GM04504 (cell line): ENCODE results near the gene NBR1.
"Not testable (repeated sequence)": the region's sequence is repeated elsewhere in the genome, so short reads cannot be mapped to it uniquely, and the experiment has no call there.

Source experiments
- DNase-seq: peaks from one replicate; pipeline ENCODE4 v3.0.0-alpha.2; 2012; ENCODE audit warnings: low read depth

The NBR1 gene

DNA sequence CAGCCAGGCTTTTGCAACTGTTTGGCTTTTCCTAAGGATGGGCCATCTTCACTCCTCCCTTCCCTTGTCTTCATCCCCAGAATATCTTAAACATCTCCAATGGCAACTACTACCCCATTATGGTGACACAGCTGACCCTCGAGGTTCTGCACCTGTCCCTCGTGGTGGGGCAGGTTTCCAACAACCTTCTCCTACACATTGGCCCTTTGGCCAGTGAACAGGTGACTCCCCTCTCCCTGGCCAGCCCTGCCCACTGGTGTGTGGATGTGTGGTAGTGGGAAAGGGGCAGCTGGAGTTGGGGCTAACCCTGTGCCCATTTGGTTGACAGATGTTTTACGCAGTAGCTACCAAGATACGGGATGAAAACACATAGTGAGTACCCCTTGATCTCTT, 45.4 kb downstream of the NBR1 start:
- no peak for DNase-seq

DNA sequence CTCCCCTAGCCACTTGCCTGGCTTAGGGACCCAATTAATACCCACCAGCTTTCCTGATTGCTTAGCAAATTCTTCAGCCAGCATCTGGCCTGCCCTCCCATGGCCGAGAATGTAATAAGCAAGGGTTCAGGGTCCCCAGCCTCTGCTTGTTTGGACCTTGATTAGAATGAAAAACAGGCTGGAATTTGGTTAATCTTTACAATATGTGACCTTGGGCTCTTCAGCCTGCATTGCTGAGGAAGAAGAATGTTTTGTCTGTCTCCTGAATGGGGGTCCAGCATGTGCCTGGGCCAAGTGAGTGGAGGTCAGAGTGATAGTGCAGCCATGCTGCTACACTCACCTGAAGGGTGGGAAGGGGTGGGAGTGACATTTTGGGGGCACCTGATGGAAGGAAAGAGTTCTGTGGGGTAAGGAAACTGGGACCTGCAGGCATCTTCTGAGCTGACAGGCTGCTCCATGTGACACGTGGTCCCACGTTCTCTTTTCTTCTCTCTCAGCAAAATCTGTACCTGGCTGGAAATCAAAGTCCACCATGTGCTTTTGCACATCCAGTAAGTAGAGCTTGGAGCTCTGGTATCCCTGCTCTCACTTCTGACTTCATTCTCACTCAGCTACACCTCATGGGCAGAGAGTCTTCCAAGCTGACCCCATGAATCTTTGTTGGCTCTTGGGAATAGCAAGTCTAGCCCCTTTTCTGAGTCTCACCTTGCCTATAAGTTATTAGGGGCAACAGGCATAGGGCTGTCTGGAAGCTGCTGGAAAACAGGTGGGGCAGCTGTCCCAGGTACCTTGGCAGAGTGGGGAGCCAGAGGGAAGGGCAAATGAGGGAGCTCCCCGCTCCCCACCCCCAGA, 46.0 kb downstream of the NBR1 start:
- no peak for DNase-seq

DNA sequence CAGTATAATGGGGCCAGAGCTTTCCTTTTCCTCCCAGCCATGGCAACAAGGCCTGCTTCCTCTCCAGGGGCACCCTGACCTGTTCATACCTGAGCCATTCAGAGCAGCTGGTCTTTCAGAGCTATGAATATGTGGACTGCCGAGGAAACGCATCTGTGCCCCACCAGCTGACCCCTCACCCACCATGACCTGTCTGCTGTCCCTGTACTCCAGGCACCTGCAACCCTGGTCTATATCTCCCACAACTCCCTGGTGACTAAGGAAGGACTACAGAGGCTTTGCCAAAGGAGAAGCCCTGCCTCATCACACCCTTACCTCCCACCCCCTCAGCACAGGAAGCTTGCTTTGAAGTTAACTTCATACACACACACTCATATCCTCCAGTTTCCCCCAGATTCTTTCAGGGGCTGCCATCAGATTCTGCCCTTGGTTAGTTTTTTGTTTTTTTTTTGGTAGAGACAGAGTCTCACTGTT, 46.6 kb downstream of the NBR1 start:
- no peak for DNase-seq

DNA sequence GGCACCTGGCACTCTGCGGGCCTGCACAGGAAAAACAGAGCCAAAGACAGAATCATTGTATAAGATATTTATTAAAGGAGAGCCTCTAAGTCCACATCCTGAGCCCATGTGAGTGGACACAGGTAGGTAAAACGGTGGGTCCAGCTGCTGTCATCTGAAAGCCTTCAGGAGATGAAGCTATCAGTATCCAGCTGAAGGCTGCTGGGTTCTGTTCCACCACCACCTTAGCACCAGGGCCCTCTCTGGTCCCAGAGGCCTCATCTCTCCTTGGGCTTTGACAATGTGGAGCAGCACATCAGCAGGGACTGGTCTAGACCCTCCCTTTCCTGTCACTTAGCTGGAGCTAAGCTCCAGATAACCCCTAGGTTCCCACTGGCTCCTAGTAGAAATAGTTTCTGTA, 48.0 kb downstream of the NBR1 start:
- no peak for DNase-seq

DNA sequence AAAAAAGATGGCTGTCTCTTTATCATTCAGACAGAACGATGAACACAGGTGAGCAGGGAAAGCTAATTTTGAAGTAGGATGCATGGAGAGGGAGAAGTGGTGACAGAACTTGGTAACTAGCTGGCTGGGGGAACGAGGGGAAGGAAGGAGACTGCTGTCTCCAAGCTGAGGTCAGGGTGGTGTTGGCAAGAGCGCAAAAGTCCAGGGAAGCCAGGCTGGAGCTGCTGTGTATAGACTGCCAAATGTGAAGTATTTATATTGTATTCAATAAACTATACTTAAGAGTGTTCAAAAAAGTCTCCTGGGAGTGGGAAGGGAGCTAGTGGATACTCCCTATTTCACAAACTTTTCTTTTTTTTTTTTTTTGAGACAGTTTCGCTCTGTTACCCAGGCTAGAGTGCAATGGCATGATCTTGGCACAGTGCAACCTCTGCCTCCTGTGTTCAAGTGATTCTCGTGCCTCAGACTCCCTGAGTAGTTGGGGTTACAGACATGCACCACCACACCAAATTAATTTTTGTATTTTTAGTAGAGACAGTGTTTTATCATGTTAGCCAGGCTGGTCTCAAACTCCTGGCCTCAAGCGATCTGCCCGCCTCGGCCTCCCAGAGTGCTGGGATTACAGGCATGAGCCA, 48.8 kb downstream of the NBR1 start:
- DNase-seq: no peak

DNA sequence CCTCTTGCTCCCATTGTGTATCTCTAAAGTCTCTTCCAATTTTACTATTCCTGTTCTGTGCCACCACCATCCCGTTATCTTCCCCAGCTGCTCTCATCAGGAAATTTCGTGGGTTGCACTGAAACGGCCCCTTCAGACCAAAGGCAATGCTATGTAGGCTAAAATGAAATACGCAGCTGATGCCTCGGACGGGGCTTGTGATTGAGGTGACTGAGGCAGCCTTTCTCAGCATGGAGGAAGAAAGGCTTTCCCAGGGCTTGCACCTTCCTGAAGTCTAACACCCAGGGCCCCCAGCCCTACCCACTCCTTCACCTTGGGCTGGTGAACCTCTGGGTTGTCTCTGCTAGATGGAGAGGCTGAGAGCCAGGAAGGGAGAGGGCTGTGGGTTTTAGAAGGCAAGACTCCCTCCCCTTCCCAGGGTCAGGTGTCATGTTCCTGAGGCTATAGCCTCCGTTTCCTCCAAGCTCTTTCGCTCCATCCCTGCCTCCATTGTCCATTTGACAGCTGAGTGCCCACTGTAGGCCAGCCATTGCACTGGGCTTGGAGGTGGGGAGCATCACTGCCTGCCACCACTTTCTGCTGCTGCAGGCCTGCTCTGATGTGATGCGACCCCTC, 49.6 kb downstream of the NBR1 start:
- no peak for DNase-seq

DNA sequence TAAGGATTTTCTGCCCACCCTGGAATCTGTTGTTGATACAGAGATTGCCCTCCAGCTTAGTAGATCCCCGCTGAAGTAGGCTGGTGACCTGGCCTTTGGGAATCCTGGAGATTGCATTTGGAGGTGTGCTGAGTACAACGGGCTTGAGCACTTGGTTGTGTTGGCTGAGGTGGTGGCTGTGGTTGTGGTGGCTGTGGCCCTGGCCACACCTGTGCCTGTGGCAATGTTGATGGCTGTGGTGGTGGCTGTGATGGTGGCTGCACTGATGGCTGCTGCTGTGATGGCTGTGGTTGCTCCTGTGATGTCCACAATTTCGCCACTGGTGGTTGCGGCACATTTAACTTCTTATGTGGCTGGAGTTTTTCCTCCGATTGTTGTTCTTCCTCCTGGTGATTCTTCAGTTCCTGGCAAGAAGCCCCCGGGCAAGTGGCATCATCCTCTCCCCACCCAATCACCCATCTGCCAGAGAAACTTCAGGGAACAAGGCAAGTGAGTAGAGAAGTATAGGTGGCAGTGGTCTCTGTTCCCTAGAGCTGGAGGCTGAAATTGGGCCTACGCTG, 53.2 kb downstream of the NBR1 start:
- no peak for DNase-seq

DNA sequence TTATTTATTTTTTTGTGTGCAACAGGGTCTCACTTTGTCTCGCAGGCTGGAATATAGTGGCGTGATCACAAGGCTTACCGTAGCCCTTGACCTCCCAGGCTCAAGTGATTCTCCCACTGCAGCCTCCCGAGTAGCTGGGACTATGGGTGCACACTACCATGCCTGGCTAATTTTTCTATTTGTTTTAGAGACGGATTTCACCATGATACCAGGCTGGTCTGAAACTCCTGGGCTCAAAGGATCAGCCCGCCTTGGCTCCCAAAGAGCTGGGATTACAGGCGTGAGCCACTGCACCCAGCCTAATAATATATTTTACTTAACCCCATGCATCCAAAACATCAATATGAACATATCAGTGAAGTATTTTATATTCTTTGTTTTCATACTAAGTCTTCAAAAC, 55.4 kb downstream of the NBR1 start:
- DNase-seq: no peak

DNA sequence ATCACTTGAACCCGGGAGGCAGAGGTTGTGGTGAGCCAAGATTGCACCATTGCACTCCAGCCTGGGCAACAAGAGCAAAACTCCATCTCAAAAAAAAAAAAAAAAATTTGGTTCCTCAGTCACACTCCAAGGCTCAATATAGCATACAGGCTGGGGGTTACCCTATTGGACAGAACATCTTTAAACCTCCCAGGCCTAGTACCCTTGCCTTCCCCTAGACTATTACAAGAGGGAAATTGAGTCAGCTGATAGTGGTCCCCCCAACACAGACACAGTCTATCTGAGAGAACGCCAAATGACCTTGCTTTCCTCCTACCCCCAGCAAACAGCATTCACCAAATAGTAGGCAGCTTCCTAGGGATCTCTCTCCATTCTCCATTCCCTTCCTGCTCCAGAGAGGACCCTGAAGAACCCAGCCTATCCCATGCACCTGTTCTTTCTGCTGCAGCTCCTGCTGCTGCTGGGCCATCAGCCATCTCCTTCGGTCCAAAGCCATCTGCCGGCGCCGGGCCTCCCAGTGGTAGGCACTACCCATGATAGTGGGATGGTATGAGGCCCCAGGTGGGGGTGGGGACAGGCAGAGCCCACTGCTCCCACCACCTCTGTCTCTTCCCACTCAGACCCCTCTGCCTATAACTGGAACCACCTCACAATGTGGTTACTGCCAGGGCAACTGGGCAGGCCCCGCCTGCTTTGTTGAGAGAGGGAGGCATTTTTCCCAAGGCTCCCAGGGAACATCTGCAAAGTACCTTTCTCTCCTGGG, 57.2 kb downstream of the NBR1 start, which contains the start of gene CCDC200:
Gene CCDC200, minus strand, starts transcription at position 604 of the 763 bp plus-strand sequence. Its CDS starts 69 bp downstream, at position 535.
- not testable (repeated sequence) for DNase-seq

DNA sequence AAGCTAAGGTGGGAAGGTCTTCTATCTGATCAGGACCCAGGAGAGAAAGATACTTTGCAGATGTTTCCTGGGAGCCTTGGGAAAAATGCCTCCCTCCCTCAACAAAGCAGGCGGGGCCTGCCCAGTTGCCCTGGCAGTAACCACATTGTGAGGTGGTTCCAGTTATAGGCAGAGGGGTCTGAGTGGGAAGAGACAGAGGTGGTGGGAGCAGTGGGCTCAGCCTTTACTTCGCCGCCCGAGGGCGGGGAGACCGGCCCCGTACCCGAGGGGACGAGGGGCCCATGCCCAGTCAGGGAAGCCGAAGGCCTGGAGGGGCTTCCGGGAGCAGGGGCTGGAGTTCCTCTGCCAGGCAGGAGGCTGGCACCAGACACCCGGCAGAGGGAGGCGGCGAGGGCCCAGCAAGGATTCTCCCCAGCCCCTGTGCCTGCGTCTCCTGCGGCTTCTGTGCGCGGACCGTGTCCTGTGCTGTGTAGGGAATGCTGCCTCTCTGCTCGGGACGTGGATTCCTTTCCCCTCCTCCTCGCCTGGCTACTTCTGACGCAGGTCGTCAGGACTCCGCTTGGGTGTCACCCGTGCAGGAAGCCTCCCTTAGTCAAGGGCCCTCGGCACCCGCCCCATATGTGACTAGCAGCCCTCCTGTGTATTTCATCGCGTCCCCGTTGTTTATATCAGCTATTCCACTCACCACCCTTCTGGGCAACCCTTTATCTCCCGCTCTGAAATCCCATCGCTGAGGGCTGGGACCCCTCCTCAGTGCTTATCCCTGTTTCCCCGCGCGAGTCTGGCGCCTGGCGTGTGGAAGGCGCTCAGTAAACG, 60.4 kb downstream of the NBR1 start:
- DNase-seq: not testable (repeated sequence)

DNA sequence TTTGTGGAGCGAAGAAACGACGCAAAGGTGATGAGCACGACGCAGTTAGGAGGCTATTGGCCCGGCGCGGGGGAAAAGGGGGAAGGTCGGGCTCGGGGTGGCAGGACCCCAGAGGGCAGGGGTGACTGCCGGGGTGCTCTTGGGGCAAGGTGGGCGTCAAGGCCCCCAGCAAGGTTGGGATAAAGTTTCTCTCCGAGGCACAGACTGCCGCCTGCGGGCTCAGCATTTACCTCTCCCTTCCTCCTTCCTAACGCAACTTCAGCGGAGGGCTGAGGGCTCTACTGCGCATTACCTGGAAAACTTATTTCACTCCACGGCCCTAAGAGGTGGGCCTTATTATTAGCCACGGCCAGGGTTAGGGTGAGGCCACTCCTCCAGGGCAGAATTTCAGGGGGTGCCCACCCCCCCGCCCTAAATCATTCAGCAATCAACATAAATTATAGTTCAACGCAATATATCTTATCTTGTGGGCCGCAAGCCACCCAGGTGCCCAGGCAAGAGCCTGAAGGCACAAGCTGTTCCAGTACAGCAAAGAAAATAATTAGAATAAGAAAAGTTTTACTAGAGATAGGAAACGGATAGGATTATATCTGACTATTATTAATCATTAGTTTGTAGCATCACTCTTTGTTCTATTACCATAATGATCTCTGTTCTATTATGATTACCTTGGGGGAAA, 61.1 kb downstream of the NBR1 start:
- not testable (repeated sequence) for DNase-seq

DNA sequence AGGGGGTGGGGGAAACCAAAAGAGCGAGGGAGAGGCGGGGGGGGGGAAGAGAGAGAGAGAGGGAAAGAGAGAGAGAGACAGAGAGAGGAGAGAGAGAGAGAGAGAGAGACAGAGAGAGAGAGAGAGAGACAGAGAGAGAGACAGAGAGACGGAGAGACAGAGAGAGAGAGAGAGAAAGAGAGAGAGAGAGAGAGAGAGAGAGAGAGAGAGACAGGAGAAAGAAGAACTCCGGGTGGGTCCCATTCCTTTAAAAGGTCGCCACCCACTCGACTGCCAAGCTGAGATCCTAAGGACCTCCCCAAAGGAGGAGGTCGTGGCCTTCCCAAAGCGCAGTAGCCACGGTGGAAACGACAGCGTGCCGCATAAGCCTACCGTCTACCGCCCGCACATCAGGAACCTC, 62.2 kb downstream of the NBR1 start:
- not testable (repeated sequence) for DNase-seq

DNA sequence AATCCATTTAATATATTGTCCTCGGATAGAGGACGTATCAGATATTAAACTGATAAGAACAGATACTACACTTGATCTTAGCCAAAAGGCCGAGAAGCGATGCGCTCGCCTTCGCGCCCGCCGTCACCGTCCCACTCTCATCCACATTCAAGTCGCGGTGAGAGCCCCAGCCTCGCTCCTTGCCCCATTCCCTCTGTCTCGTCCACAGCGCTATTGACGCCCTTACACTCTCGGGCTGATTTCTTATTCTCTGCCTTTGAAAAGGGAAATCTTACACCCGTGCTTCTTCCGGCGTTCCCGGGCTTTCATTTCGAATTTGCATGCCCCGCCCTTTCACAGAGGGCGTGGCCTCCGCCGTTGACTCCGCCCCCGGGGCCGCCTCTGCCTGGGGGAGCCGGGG, 62.9 kb downstream of the NBR1 start, which contains the start of gene RNU2-1:
Gene RNU2-1, minus strand, starts transcription at position 101 of the 400 bp plus-strand sequence.
- not testable (repeated sequence) for DNase-seq

DNA sequence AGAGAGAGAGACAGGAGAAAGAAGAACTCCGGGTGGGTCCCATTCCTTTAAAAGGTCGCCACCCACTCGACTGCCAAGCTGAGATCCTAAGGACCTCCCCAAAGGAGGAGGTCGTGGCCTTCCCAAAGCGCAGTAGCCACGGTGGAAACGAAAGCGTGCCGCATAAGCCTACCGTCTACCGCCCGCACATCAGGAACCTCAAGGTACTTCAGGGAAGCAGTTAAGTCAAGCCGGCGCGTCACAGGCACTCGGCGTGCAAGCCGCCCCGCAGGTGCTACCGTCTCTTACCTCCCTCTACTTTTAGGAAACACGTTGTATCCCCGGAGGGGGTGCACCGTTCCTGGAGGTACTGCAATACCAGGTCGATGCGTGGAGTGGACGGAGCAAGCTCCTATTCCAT, 68.6 kb downstream of the NBR1 start:
- DNase-seq: not testable (repeated sequence)

DNA sequence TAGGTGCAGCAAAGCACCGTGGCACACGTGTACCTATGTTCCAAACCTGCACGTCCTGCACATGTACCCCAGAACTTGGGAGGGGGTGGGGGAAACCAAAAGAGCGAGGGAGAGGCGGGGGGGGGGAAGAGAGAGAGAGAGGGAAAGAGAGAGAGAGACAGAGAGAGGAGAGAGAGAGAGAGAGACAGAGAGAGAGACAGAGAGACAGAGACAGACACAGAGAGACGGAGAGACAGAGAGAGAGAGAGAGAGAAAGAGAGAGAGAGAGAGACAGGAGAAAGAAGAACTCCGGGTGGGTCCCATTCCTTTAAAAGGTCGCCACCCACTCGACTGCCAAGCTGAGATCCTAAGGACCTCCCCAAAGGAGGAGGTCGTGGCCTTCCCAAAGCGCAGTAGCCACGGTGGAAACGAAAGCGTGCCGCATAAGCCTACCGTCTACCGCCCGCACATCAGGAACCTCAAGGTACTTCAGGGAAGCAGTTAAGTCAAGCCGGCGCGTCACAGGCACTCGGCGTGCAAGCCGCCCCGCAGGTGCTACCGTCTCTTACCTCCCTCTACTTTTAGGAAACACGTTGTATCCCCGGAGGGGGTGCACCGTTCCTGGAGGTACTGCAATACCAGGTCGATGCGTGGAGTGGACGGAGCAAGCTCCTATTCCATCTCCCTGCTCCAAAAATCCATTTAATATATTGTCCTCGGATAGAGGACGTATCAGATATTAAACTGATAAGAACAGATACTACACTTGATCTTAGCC, 69.8 kb downstream of the NBR1 start:
- DNase-seq: not testable (repeated sequence)

DNA sequence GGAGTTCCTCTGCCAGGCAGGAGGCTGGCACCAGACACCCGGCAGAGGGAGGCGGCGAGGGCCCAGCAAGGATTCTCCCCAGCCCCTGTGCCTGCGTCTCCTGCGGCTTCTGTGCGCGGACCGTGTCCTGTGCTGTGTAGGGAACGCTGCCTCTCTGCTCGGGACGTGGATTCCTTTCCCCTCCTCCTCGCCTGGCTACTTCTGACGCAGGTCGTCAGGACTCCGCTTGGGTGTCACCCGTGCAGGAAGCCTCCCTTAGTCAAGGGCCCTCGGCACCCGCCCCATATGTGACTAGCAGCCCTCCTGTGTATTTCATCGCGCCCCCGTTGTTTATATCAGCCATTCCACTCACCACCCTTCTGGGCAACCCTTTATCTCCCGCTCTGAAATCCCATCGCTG, 75.4 kb downstream of the NBR1 start:
- not testable (repeated sequence) for DNase-seq
